Middle frontal gyrus (tissue), 1 donor: ENCODE measurements around the gene WIPF2.

Experiments used
- DNase-seq: peaks from one replicate; pipeline ENCODE4 v3.0.0-alpha.2; 2015; ENCODE audit warnings: low spot score; ENCODE audit errors: extremely low spot score

The WIPF2 gene

GRCh38 chr17:40247926-40248495 lies 28.9 kb downstream of the WIPF2 start:
- DNase-seq = no peak

DNA sequence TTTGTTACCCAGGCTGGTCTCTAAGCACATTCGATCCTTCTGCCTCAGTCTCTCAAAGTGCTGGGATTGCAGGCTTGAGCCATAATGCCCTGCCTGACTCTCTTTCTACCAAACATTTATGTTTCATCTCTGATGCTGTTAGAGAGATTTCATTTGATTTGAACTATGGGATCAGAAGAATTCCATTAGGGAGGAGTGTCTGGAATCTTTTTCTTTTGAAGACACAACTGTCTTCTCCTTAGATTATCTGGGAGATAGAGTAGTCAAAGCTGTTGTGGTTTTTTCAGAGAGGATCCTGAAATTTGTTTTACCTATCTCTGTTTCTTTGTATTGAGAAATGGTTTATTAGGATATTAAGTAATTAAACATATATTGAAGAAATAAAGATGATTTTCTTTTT lies 29.4 kb downstream of the WIPF2 start:
- DNase-seq = no peak

- no peak for DNase-seq
Measured at GRCh38 chr17:40251576-40251975, 32.5 kb downstream of the WIPF2 start.

- no peak for DNase-seq
Measured at GRCh38 chr17:40253565-40253964, 34.5 kb downstream of the WIPF2 start.

DNA sequence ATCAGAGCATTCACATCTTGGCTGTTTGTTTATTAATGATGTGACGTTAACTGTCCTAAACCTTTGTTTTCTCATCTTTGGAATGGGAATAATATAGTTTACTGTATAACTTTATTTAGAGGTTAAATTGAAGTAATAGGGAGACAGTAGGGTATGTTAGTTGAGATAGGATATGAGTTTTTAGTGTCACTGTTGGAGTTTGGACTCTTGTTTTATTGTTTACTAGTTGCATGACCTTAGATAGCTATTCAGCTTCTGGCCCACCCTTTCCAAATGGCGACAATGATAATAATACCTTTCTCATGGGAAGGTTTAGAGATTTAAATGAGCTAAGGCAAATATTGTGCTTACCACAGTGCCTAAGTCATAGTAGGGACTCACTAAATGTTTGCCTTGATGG lies 40.4 kb downstream of the WIPF2 start:
- DNase-seq = no peak

DNA sequence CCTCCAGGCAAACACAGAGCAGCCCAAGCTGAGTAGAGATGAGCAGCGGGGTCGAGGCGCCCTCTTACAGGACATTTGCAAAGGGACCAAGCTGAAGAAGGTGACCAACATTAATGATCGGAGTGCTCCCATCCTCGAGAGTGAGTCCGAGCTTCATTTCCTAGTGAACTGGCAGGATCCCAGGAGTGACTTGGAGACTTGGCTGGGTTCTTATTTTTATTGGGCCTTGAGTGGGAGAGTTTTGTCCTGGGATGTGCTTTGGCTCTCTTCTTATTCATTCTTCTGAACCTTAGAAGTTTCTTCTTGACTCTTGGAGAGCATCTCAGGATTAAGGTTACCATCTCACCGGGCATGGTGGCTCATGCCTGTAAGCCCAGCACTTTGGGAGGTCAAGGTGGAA lies 41.4 kb downstream of the WIPF2 start:
- DNase-seq = no peak

- no peak for DNase-seq
Measured at GRCh38 chr17:40264458-40265185, 45.5 kb downstream of the WIPF2 start.

GRCh38 chr17:40265337-40265736 lies 46.2 kb downstream of the WIPF2 start:
- DNase-seq = no peak

- DNase-seq = no peak
Measured at GRCh38 chr17:40266882-40267281, 47.8 kb downstream of the WIPF2 start.

DNA sequence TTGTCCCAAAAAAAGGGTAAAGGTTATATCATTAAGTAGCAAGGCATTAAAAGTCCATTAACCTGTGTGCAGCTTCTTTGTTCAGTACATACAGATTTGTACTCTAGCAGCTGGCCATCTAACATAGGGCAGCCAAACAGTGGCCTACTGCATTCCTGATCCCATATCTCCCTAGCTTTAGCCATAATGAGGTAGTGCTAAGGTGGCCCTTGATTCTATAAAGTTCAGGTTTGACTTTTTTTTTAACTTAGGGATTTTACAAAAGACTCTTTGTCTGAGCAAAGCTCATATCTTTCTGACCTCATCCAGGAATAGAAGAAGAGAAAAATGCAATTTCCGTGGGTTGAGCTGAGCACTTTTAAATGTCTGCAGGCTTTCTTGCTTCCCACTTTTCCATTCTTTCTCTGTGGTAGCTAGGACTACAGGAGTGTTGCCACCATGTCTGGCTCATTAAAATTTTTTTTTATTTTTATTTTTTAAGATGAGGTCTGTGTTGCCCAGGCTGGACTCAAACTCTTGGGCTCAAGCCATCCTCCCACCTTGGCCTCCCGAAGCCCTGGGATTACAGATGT lies 49.1 kb downstream of the WIPF2 start:
- DNase-seq = no peak

DNA sequence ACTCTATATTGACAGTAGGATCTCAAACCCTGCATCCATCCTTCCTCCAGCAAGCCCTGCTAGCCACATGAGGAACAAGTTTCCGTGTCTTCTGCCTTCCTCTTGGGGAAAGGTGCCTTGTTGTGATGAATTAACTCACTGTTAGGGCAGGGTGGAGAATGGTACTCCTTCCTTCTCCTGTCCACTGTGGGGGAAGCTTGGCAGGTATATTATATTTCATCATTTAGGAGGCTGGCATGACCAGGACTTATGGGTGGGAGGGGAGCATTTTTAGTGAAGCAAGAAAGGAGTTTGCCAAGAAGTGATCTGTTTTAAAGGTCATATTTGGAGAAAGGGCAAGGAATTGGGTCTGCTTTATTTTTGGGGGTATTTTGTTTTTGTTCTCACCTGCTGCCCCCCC lies 59.3 kb downstream of the WIPF2 start:
- no peak for DNase-seq

- no peak for DNase-seq
Measured at GRCh38 chr17:40279402-40279801, 60.3 kb downstream of the WIPF2 start.

DNA sequence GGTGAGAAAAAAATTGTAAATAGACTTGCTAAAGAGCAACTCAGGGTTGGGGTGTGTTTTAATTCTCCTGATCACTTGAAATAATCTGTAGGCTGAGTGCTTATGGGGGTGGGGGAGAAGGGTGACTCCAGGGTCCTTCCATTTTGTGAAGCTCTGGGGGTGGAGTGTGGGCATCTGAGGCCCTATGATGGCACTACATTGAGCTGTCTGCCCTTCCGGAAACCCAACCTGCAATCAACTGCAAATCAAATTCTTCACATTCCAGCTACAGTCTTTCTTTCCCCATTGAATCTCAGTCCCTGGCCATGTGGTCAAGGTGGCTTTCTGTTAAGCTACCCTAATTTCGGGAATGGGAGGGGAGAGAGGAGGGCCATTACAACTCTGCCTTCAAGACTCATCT lies 62.6 kb downstream of the WIPF2 start:
- DNase-seq = no peak

DNA sequence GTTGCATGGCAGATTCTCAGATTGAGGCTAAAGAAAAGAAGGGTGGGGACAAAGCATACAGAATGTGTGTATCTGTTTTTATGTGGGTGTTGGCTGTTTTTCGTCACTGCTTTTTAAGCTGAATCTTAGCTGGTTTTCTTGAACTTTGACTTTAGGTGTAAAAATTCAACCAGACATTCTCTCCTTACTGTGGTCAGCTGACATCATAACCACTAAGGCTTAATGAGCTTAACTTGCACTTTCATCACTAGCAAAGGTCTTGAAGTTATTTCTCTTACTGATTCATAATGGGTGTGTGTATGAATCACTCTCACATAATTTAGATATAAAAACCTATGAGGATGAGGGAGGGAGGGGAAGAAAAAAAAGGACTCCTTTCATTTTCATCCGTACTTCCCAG lies 64.6 kb downstream of the WIPF2 start:
- DNase-seq = no peak

DNA sequence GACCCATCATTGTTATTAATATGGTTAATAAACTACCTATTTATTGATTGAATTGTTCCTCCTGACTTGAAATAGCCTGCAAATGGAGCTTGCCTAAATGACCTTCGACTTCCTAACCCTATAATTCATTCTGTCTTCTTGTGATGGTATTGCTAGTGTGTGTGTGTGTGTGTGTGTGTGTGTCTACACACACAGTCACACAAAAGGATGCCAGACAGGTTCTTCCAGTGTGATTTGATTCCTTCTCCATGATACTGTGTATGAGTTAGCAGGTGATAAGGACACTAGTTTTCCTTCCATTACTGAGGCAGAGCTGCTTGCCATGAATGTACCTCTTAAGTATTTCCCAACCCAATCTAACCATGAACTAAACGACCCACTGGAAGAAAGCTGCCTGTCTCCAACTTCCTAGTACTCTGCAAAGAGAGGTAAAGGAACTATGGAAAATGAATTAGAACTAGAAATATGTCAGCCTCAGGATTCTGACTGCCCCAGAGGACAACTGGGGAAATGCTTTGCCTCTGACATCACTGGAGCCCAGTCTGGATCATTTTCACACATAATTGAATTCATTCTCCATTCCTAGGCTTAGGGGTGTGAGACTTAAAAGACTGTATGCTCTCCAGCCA lies 65.1 kb downstream of the WIPF2 start:
- DNase-seq = no peak

GRCh38 chr17:40286473-40286872 lies 67.4 kb downstream of the WIPF2 start:
- DNase-seq = no peak

DNA sequence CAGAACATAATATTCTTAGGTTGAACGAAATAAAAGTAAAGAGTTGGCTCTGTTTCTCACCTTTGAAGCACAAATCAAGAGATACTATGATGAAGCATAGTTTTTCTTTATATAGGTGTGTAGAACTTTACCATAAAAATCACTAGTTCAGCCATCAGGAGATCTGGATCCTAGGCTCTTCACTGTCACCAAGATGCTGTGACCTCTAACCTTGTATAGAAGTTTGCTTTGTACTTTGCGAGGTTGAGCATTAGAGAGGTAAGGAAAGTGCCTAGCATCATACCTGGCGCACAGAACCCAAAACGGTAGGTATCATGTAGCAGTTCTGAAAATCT lies 68.0 kb downstream of the WIPF2 start:
- DNase-seq = no peak

- peak; percentile 98 for DNase-seq
Measured at GRCh38 chr17:40287494-40288369, 68.6 kb downstream of the WIPF2 start, which contains the start of gene CDC6. Gene CDC6, plus strand, starts transcription at chr17:40287879. Its CDS starts 1,542 bp downstream, at chr17:40289421.

- no peak for DNase-seq
Measured at GRCh38 chr17:40290629-40291280, 71.7 kb downstream of the WIPF2 start.

- DNase-seq = no peak
Measured at GRCh38 chr17:40291281-40291664, 72.2 kb downstream of the WIPF2 start.

DNA sequence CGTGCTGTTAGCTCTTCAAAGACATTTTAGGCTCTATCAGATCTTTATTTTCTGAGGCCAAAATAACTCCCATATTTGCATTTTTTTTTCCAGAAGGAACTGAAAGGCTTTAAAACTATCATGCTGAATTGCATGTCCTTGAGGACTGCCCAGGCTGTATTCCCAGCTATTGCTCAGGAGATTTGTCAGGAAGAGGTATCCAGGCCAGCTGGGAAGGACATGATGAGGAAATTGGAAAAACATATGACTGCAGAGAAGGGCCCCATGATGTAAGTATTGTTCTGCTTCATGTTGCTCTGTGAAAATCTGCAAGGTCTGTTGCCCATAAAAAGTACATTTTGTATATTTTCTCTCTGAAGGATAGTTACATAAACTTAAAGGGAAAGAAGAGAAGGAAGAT lies 74.3 kb downstream of the WIPF2 start:
- DNase-seq = no peak
